NCI-H524 (cell line): Measurements from ENCODE around the gene NHS.
"Not testable (repeated sequence)": the region's sequence is repeated elsewhere in the genome, so short reads cannot be mapped to it uniquely, and the experiment has no call there.

Experiments used
- DNase-seq, 2 experiments: peaks; one replicate each; lab custom pipeline; 2025; lab: John Stamatoyannopoulos, UW

NHS gene

GRCh38 chrX:17405225-17405969, 30.4 kb downstream of the NHS start:
- no peak for DNase-seq

- no peak for DNase-seq
Measured at GRCh38 chrX:17409566-17410290, 34.7 kb downstream of the NHS start.

- no peak for DNase-seq
Measured at GRCh38 chrX:17410651-17411050, 35.7 kb downstream of the NHS start.

- DNase-seq = no peak
Measured at GRCh38 chrX:17411205-17411604, 36.2 kb downstream of the NHS start.

- no peak for DNase-seq
Measured at GRCh38 chrX:17412692-17413091, 37.7 kb downstream of the NHS start.

GRCh38 chrX:17413228-17413627, 38.2 kb downstream of the NHS start:
- no peak for DNase-seq

- DNase-seq = no peak
Measured at GRCh38 chrX:17414027-17414658, 39.1 kb downstream of the NHS start.

- no peak for DNase-seq
Measured at GRCh38 chrX:17414839-17415238, 39.8 kb downstream of the NHS start.

- no peak for DNase-seq
Measured at GRCh38 chrX:17415242-17415810, 40.3 kb downstream of the NHS start.

GRCh38 chrX:17417372-17417771, 42.4 kb downstream of the NHS start:
- no peak for DNase-seq

GRCh38 chrX:17425136-17425535, 50.1 kb downstream of the NHS start:
- DNase-seq = no peak

- DNase-seq = no peak
Measured at GRCh38 chrX:17425551-17425950, 50.6 kb downstream of the NHS start.

GRCh38 chrX:17431171-17431570, 56.2 kb downstream of the NHS start:
- DNase-seq = no peak

GRCh38 chrX:17432158-17432557, 57.2 kb downstream of the NHS start:
- DNase-seq = no peak

GRCh38 chrX:17433965-17434364, 59.0 kb downstream of the NHS start:
- DNase-seq = no peak

GRCh38 chrX:17435476-17435875, 60.5 kb downstream of the NHS start:
- DNase-seq = no peak

GRCh38 chrX:17438221-17438620, 63.2 kb downstream of the NHS start:
- DNase-seq = no peak

- no peak for DNase-seq
Measured at GRCh38 chrX:17440258-17440657, 65.3 kb downstream of the NHS start.

GRCh38 chrX:17440836-17441235, 65.8 kb downstream of the NHS start:
- DNase-seq = no peak

GRCh38 chrX:17441965-17442364, 67.0 kb downstream of the NHS start:
- DNase-seq = no peak

- no peak for DNase-seq
Measured at GRCh38 chrX:17442898-17443297, 67.9 kb downstream of the NHS start.

- DNase-seq = no peak
Measured at GRCh38 chrX:17443556-17443955, 68.6 kb downstream of the NHS start.

GRCh38 chrX:17446269-17446668, 71.3 kb downstream of the NHS start:
- DNase-seq = not testable (repeated sequence)
